ENCODE data around the gene SSR2.

- no peak for TF ChIP-seq ZNF114 (tag by site-specific recombination; IDR thresholded peaks at IDR 0.05)
- no peak for TF ChIP-seq BCL11A (tag by site-specific recombination; IDR thresholded peaks at IDR 0.05; ENCODE audit: low read depth)
- no peak for TF ChIP-seq ZFP3 (tag by site-specific recombination; IDR thresholded peaks at IDR 0.05; ENCODE audit: low read depth)
- TF ChIP-seq, protein P1, sequence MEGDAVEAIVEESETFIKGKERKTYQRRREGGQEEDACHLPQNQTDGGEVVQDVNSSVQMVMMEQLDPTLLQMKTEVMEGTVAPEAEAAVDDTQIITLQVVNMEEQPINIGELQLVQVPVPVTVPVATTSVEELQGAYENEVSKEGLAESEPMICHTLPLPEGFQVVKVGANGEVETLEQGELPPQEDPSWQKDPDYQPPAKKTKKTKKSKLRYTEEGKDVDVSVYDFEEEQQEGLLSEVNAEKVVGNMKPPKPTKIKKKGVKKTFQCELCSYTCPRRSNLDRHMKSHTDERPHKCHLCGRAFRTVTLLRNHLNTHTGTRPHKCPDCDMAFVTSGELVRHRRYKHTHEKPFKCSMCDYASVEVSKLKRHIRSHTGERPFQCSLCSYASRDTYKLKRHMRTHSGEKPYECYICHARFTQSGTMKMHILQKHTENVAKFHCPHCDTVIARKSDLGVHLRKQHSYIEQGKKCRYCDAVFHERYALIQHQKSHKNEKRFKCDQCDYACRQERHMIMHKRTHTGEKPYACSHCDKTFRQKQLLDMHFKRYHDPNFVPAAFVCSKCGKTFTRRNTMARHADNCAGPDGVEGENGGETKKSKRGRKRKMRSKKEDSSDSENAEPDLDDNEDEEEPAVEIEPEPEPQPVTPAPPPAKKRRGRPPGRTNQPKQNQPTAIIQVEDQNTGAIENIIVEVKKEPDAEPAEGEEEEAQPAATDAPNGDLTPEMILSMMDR (tag by site-specific recombination; IDR thresholded peaks at IDR 0.05): no peak
- no peak for TF ChIP-seq ZNF521 (tag by site-specific recombination; IDR thresholded peaks at IDR 0.05)
- TF ChIP-seq, protein P2, sequence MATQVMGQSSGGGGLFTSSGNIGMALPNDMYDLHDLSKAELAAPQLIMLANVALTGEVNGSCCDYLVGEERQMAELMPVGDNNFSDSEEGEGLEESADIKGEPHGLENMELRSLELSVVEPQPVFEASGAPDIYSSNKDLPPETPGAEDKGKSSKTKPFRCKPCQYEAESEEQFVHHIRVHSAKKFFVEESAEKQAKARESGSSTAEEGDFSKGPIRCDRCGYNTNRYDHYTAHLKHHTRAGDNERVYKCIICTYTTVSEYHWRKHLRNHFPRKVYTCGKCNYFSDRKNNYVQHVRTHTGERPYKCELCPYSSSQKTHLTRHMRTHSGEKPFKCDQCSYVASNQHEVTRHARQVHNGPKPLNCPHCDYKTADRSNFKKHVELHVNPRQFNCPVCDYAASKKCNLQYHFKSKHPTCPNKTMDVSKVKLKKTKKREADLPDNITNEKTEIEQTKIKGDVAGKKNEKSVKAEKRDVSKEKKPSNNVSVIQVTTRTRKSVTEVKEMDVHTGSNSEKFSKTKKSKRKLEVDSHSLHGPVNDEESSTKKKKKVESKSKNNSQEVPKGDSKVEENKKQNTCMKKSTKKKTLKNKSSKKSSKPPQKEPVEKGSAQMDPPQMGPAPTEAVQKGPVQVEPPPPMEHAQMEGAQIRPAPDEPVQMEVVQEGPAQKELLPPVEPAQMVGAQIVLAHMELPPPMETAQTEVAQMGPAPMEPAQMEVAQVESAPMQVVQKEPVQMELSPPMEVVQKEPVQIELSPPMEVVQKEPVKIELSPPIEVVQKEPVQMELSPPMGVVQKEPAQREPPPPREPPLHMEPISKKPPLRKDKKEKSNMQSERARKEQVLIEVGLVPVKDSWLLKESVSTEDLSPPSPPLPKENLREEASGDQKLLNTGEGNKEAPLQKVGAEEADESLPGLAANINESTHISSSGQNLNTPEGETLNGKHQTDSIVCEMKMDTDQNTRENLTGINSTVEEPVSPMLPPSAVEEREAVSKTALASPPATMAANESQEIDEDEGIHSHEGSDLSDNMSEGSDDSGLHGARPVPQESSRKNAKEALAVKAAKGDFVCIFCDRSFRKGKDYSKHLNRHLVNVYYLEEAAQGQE (tag by site-specific recombination; IDR thresholded peaks at IDR 0.05): no peak
- no peak for TF ChIP-seq ZNF214 (tag by site-specific recombination; IDR thresholded peaks at IDR 0.05; ENCODE audit: borderline replicate concordance)
- no peak for TF ChIP-seq ZNF530 (tag by site-specific recombination; IDR thresholded peaks at IDR 0.05; ENCODE audit: low read depth)
- TF ChIP-seq, protein P3, sequence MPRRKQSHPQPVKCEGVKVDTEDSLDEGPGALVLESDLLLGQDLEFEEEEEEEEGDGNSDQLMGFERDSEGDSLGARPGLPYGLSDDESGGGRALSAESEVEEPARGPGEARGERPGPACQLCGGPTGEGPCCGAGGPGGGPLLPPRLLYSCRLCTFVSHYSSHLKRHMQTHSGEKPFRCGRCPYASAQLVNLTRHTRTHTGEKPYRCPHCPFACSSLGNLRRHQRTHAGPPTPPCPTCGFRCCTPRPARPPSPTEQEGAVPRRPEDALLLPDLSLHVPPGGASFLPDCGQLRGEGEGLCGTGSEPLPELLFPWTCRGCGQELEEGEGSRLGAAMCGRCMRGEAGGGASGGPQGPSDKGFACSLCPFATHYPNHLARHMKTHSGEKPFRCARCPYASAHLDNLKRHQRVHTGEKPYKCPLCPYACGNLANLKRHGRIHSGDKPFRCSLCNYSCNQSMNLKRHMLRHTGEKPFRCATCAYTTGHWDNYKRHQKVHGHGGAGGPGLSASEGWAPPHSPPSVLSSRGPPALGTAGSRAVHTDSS (tag by site-specific recombination; IDR thresholded peaks at IDR 0.05): no peak
These were observed 51.4 kb downstream of the SSR2 start for GRCh38 chr1:155969377-155969791.

Measured in HEK293 (cell line).